Heart left ventricle (tissue), 13 donors: ENCODE data around the gene AAK1.

Source experiments
- CTCF ChIP-seq, 12 donors: fragments of 200-600 bp; sonication (generic) in 4 of 12; IDR thresholded peaks; one replicate each; pipeline versions ENCODE4 v1.5.0 to v1.8.0; 2018 to 2022; ENCODE audit warnings: antibody characterized with exemption in 12 of 12, mild to moderate bottlenecking in 5 of 12
- POLR2A ChIP-seq, 2 donors: fragments of 450-650 bp; IDR thresholded peaks; one replicate each; pipeline ENCODE4 v1.6.1; 2017; ENCODE audit warnings: antibody characterized with exemption in 2 of 2, mild to moderate bottlenecking in 2 of 2, moderate library complexity in 2 of 2
- donor health status: ischemic (EF 13 %, LVEDD 7.1; RV severe dilation, severe dysfunction).
- donor health status: DM: no; HTN: yes; CAD: no.
- donor health status: DM: no; HTN: no; CAD: no.
- donor health status: ischemic (EF 25% LVEDD 6.9; RV normal size, moderate dysfunction).
- donor health status: ischemic (EF 25% LVEDD 5.7; RV mildly dilated, moderate dysfunction).
- donor health status: ischemic (EF 35%, LVEDD 5.7; RV mildly dilated, moderate dysfunction).
- donor health status: nonischemic (EF 11% LVEDD 7.7; RV severe dilation, severe dysfunction).
- donor health status: DM: yes; HTN: yes; CAD: no.
- donor health status: PGD.
- donor health status: ischemic (EF 29% LVEDD 5.4; RV normal size, mild dysfunction).
- donor health status: nonischemic (EF 23%, LVEDD 6.1; RV moderate dilation, normal function).

- TF ChIP-seq CTCF (IDR thresholded peaks at IDR 0.05) (no peak), POLR2A (IDR thresholded peaks at IDR 0.05) (no peak)
These were observed 61.6 kb downstream of the AAK1 start for GRCh38 chr2:69581774-69582581.
